Heart right ventricle (tissue), 16 donors: ENCODE data around the gene CATSPER3. TPM values are rescaled to one million over a fixed set of nuclear protein-coding genes. Genes with fewer than 3 reads are reported as not detected.
"Not testable (repeated sequence)": the region's sequence is repeated elsewhere in the genome, so short reads cannot be mapped to it uniquely, and the experiment has no call there.

Source experiments
- ATAC-seq, 8 donors: fragments of 200-7000 bp; cut with Tn5 transposase; one replicate each; pipeline ENCODE4 v1.9.1; 2020; ENCODE audit warnings: mild to moderate bottlenecking in 8 of 8, moderate library complexity in 8 of 8, moderate number of reproducible peaks in 1 of 8
- DNase-seq, 2 donors: peaks; one replicate each; pipeline ENCODE4 v3.0.0-alpha.2; 2020
- H3K27ac ChIP-seq, 10 donors: fragments of 200-600 bp; sonication (generic) in 2 of 10; one replicate each; pipeline versions ENCODE4 v1.5.0 to v1.8.0; 2020 to 2022; ENCODE audit warnings: mild to moderate bottlenecking in 3 of 10
- H3K27me3 ChIP-seq, 7 donors: fragments of 200-600 bp; one replicate each; pipeline ENCODE4 v1.8.0; 2021 to 2022; ENCODE audit warnings: mild to moderate bottlenecking in 2 of 7
- H3K36me3 ChIP-seq, 9 donors: fragments of 200-600 bp; sonication (generic) in 1 of 9; one replicate each; pipeline versions ENCODE4 v1.5.0 to v1.8.0; 2020 to 2022; ENCODE audit warnings: mild to moderate bottlenecking in 2 of 9
- H3K4me1 ChIP-seq, 9 donors: fragments of 200-600 bp; sonication (generic) in 1 of 9; one replicate each; pipeline versions ENCODE4 v1.5.0 to v1.8.0; 2020 to 2022; ENCODE audit warnings: mild to moderate bottlenecking in 4 of 9
- H3K4me3 ChIP-seq, 10 donors: fragments of 200-600 bp; sonication (generic) in 2 of 10; one replicate each; pipeline versions ENCODE4 v1.5.0 to v1.8.0; 2020 to 2022; ENCODE audit warnings: mild to moderate bottlenecking in 7 of 10, moderate library complexity in 2 of 10
- H3K9me3 ChIP-seq, 11 donors: fragments of 200-600 bp in 10 of 11; sonication (generic) in 2 of 11; one replicate each; pipeline versions ENCODE4 v1.5.0 to v1.8.0; 2013 to 2022; ENCODE audit warnings: mild to moderate bottlenecking in 2 of 11, control low read depth in 1 of 11, moderate library complexity in 1 of 11
- WGBS, 2 donors: extraction: QIAGEN DNeasy Blood & Tissue Kit; methylation state at CpG; one replicate each; pipeline ENCODE4 v1.1.7; 2013; ENCODE audit warnings: inconsistent platforms in 1 of 2; 5-methylcytosine and 5-hydroxymethylcytosine counted together
- intact Hi-C, 10 donors: fragments of 100-400 bp; cut with DNase I; formaldehyde crosslinking; loops; one replicate each; pipeline versions ENCODE4 v1.11.1 to v1.14.2; 2022
- polyA plus RNA-seq, 2 donors: library from polyadenylated mRNA; stranded (reverse); fragments of 200-250 nt; gene quantifications; one replicate each; pipeline ENCODE4 v1.2.3, GENCODE V29; 2013
- total RNA-seq, 10 donors: library from RNA; stranded (reverse); fragmentation: NEBNext Ultra II Directional in 3 of 10; extraction: Animal tissue kit (Norgen Biotek cat#: 25700) in 3 of 10; gene quantifications; one replicate each; pipeline versions ENCODE4 v1.2.1 to v1.2.4, GENCODE V29; 2021 to 2023
- TF ChIP-seq, protein P1 (sequence below), 9 donors: fragments of 200-600 bp; sonication (generic) in 2 of 9; IDR thresholded peaks; one replicate each; pipeline versions ENCODE4 v1.5.0 to v1.8.0; 2021 to 2022; ENCODE audit warnings: antibody characterized with exemption in 9 of 9, mild to moderate bottlenecking in 5 of 9, moderate library complexity in 1 of 9
- donor health status: Arrhythmogenic right ventricular cardiomyopathy.
- donor health status: ischemic (EF 13 %, LVEDD 7.1; RV severe dilation, severe dysfunction).
- donor health status: healthy with polysubstance abuse.
- donor health status: DM: no; HTN: yes; CAD: no.
- donor health status: DM: no; HTN: no; CAD: no.
- donor health status: ischemic (EF 25% LVEDD 6.9; RV normal size, moderate dysfunction).
- donor health status: ischemic (EF 25% LVEDD 5.7; RV mildly dilated, moderate dysfunction).
- donor health status: healthy.
- donor health status: DM: yes; HTN: yes; CAD: no.
- donor health status: Ischemic cardiomyopathy.
- donor health status: ischemic (EF 35%, LVEDD 5.7; RV mildly dilated, moderate dysfunction).
- donor health status: nonischemic (EF 11% LVEDD 7.7; RV severe dilation, severe dysfunction).
- donor health status: DM: yes; HTN: yes; CAD: no.
- donor health status: PGD.
- donor health status: ischemic (EF 29% LVEDD 5.4; RV normal size, mild dysfunction).
- donor health status: nonischemic (EF 23%, LVEDD 6.1; RV moderate dilation, normal function).

The CATSPER3 gene
- total and polyA plus RNA-seq, 12 donors: 0.37 to 1.1 (median 0.72) TPM

DNA sequence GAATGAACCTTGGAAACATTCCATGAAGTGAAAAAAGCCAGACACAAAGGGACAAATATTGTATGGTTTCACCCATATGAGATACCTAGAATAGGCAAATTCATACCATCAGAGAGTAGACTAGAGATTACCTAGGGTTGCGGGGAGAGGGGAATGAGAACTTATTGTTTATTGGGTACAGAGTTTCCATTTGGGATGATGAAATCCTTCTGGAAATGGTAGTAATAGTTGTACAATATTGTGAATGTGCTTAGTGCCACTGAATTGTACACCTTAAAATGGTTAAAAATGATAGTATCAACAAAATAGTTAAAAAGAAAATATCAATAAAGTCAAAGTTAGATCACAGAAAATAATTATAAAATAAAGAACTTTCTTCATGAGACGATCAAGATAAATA lies 25.5 kb downstream of the CATSPER3 start:
- Histone ChIP-seq H3K36me3 (no peaks in the 10 kb centered on the region), H3K4me3 (no peak overlapping the region), H3K9me3 (peaks cover 0 to 7% (median 0%) of the 10 kb centered on the region in 11 donors), H3K27ac (no peak overlapping the region), H3K4me1 (peaks cover 0 to 4% (median 0%) of the 10 kb centered on the region in 9 donors), H3K27me3 (no peaks in the 10 kb centered on the region)
- intact Hi-C loops: no loop called here
- no peak for ATAC-seq
- no peak for DNase-seq
- TF ChIP-seq, protein P1, sequence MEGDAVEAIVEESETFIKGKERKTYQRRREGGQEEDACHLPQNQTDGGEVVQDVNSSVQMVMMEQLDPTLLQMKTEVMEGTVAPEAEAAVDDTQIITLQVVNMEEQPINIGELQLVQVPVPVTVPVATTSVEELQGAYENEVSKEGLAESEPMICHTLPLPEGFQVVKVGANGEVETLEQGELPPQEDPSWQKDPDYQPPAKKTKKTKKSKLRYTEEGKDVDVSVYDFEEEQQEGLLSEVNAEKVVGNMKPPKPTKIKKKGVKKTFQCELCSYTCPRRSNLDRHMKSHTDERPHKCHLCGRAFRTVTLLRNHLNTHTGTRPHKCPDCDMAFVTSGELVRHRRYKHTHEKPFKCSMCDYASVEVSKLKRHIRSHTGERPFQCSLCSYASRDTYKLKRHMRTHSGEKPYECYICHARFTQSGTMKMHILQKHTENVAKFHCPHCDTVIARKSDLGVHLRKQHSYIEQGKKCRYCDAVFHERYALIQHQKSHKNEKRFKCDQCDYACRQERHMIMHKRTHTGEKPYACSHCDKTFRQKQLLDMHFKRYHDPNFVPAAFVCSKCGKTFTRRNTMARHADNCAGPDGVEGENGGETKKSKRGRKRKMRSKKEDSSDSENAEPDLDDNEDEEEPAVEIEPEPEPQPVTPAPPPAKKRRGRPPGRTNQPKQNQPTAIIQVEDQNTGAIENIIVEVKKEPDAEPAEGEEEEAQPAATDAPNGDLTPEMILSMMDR (IDR thresholded peaks at IDR 0.05): no peak
- 94 to 97% methylated on average over 2 of the region's 2 CpGs for WGBS, 2 donors

DNA sequence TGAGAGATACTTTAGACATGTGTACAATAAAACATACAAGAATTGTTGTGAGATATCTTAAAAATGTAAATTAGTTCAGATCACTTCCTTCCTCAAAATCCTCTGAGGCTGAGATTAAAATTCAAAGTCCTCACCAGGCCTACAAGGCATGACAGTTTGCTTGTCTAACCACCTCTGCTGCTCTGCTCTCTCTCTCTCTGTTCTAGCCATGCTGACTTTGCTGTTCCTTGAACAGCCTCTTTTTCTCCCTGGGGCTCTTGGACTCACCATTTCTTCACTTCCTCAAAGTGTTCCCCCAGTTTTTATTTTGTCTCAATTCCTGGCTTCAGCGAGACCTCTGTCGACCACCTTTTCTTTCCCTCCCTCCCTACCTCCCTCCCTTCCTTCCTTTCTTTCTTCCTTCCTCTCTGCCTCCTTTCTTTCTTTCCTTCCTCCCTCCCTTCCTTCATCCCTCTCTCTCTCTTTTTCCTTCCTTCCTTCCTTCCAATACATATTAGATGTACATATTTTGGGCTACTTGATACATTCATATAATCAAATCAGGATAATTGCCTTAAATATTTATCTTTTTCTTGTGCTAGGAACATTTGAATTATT lies 27.0 kb downstream of the CATSPER3 start:
- Histone ChIP-seq H3K4me1 (peaks cover 0 to 4% (median 0%) of the 10 kb centered on the region in 9 donors), H3K36me3 (no peaks in the 10 kb centered on the region), H3K27me3 (no peaks in the 10 kb centered on the region), H3K4me3 (no peak overlapping the region), H3K27ac (no peak overlapping the region), H3K9me3 (peaks cover 0 to 7% (median 0%) of the 10 kb centered on the region in 11 donors)
- ATAC-seq: no peak
- TF ChIP-seq, protein P1 (IDR thresholded peaks at IDR 0.05): no peak
- DNase-seq: no peak
- WGBS, 2 donors: 48 to 69% methylated on average over 2 of the region's 2 CpGs
- intact Hi-C loops: no loop called here

DNA sequence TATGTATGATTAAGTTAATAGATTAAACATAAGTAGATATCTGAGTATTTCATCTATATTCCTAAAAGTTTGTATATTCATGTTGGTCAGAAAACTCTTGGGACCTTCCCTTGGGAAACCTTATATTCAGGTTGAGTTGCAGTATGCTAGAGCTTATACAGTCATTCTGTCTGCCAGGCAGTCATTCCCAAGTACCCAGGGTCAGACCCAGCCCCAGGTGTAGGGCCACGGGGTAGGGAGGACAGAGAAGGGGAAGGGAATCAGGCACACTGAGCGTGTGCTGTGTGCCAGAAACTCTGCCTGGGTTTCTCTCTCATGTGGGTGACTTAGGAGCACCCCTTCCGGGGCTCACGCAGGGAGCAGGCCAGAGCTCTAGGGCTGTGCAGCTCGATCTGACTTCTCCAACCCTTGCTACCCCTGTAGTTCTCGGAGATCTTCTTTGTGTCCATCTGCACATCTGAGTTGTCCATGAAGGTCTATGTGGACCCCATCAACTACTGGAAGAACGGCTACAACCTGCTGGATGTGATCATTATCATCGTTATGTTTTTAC lies 28.2 kb downstream of the CATSPER3 start:
- H3K36me3 ChIP-seq: no peaks in the 10 kb centered on the region
- H3K4me3 ChIP-seq: no peak overlapping the region
- intact Hi-C loops: no loop called here
- H3K4me1 ChIP-seq: peaks cover 0 to 4% (median 0%) of the 10 kb centered on the region in 9 donors
- ATAC-seq (no peak), DNase-seq (no peak)
- H3K9me3 ChIP-seq: peaks cover 0 to 7% (median 0%) of the 10 kb centered on the region in 11 donors
- no peaks in the 10 kb centered on the region for H3K27me3 ChIP-seq
- WGBS, 2 donors: 91 to 95% methylated on average over 8 of the region's 8 CpGs
- TF ChIP-seq, protein P1 (IDR thresholded peaks at IDR 0.05): no peak
- H3K27ac ChIP-seq: no peak overlapping the region

DNA sequence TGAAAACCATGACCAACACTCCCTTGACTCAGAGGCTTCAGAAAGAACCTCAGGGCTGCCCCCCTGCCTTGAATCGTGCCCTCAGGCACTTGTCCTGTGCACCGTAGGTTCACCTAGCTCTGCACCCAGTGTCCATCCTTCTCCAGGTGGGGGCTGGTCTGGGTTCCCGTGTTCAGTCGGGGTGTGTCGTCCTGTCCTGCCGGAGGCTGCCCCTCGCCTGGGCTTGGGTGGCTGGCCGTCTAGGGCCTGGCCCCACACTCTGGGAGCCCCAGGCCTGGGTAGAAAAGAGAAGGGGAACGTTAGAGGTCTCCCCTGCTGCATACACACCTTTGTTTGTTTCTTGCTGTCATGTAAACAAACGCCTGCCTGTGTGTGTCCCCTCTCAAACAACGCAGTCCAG lies 29.3 kb downstream of the CATSPER3 start:
- no peak for ATAC-seq

DNA sequence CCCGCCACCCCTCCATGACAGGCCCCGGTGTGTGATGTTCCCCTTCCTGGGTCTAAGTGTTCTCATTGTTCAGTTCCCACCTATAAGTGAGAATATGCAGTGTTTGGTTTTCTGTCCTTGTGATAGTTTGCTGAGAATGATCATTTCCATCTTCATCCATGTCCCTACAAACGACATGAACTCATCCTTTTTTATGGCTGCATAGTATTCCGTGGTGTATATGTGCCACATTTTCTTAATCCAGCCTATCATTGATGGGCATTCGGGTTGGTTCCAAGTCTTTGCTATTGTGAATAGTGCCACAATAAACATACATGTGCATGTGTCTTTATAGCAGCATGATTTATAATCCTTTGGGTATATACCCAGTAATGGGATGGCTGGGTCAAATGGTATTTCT lies 30.4 kb downstream of the CATSPER3 start:
- ATAC-seq, intact Hi-C loops: not testable (repeated sequence)
- WGBS, 2 donors: 79 to 87% methylated on average over 5 of the region's 5 CpGs

More for the DNA sequence above, 29.3 kb downstream of the CATSPER3 start:
- TF ChIP-seq, protein P1 (IDR thresholded peaks at IDR 0.05): no peak
- H3K9me3 ChIP-seq: no peaks in the 10 kb centered on the region
- intact Hi-C loops: no loop called here
- 79 to 81% methylated on average over 11 of the region's 11 CpGs for WGBS, 2 donors
- no peak overlapping the region for H3K4me3 ChIP-seq
- no peak for DNase-seq
- H3K27ac ChIP-seq: no peak overlapping the region
- no peaks in the 10 kb centered on the region for H3K27me3 ChIP-seq
- peaks cover 0 to 4% (median 0%) of the 10 kb centered on the region in 9 donors for H3K4me1 ChIP-seq
- no peaks in the 10 kb centered on the region for H3K36me3 ChIP-seq

More for the DNA sequence above, 30.4 kb downstream of the CATSPER3 start:
- DNase-seq, H3K9me3 ChIP-seq, H3K36me3 ChIP-seq, H3K27ac ChIP-seq, H3K4me3 ChIP-seq, H3K4me1 ChIP-seq, H3K27me3 ChIP-seq: not testable (repeated sequence)
